ENCODE measurements around the gene WFS1. TPM values are rescaled to one million over a fixed set of nuclear protein-coding genes. Genes with fewer than 3 reads are reported as not detected.

The WFS1 gene
- total and polyA plus RNA-seq, 2 donors (not counting 1 experiment from before 2014, with no cell fraction given): 25.7 to 37.5 TPM

GRCh38 chr4:6262847-6263487 is 6.7 kb upstream of the WFS1 start:
- Histone ChIP-seq H3K9ac (ENCODE audit: insufficient read depth, low read length) (no peak overlapping the region), H3K27ac (ENCODE audit: insufficient read depth, low read length) (no peak overlapping the region)

GRCh38 chr4:6263526-6264224 is 6.0 kb upstream of the WFS1 start:
- Histone ChIP-seq H3K4me1 (ENCODE audit: control insufficient read depth, extremely low read depth, insufficient read depth, low read length) (no peaks in the 10 kb centered on the region), H3K4me3 (replicated peaks in 1 of 4; ENCODE audit: control extremely low read depth in 1 of 4, insufficient read depth in 1 of 4, low read depth in 3 of 4, low read length in 4 of 4) (no peak overlapping the region), H3K79me2 (ENCODE audit: control insufficient read depth, insufficient read depth, low read length) (no peaks in the 10 kb centered on the region), H3K36me3 (ENCODE audit: control insufficient read depth, insufficient read depth, low read length) (no peaks in the 10 kb centered on the region), H3K9me3 (ENCODE audit: control insufficient read depth, insufficient read depth, low read depth, low read length) (no peaks in the 10 kb centered on the region), H3K27ac (ENCODE audit: insufficient read depth, low read length) (no peak overlapping the region), H2AFZ (ENCODE audit: low read length) (no peak overlapping the region), H3K27me3 (ENCODE audit: control insufficient read depth, insufficient read depth, low read length) (peaks cover 5% of the 10 kb centered on the region), H3K4me2 (ENCODE audit: extremely low read depth, insufficient read depth, low read length) (no peak overlapping the region), H3K9ac (ENCODE audit: insufficient read depth, low read length) (no peak overlapping the region), H4K20me1 (ENCODE audit: control insufficient read depth, extremely low read depth, insufficient read depth, low read length) (no peaks in the 10 kb centered on the region)
- TF ChIP-seq EZH2 (IDR thresholded peaks at IDR 0.05; ENCODE audit: low read length, missing control alignments) (no peak), CTCF (conservative IDR thresholded peaks at IDR 0.05 in 1 of 2, IDR thresholded peaks at IDR 0.05 in 1 of 2; ENCODE audit: low read depth in 1 of 2, low read length in 2 of 2) (no peak)
- no peak for DNase-seq (ENCODE audit: low read depth in 2 of 2)

More at GRCh38 chr4:6262847-6263487, 6.7 kb upstream of the WFS1 start:
- Histone ChIP-seq H3K4me3 (replicated peaks in 1 of 4; ENCODE audit: control extremely low read depth in 1 of 4, insufficient read depth in 1 of 4, low read depth in 3 of 4, low read length in 4 of 4) (no peak overlapping the region), H3K27me3 (ENCODE audit: control insufficient read depth, insufficient read depth, low read length) (peaks cover 4% of the 10 kb centered on the region), H3K4me2 (ENCODE audit: extremely low read depth, insufficient read depth, low read length) (no peak overlapping the region), H3K4me1 (ENCODE audit: control insufficient read depth, extremely low read depth, insufficient read depth, low read length) (no peaks in the 10 kb centered on the region), H3K36me3 (ENCODE audit: control insufficient read depth, insufficient read depth, low read length) (no peaks in the 10 kb centered on the region), H2AFZ (ENCODE audit: low read length) (no peak overlapping the region), H3K9me3 (ENCODE audit: control insufficient read depth, insufficient read depth, low read depth, low read length) (no peaks in the 10 kb centered on the region), H4K20me1 (ENCODE audit: control insufficient read depth, extremely low read depth, insufficient read depth, low read length) (no peaks in the 10 kb centered on the region), H3K79me2 (ENCODE audit: control insufficient read depth, insufficient read depth, low read length) (no peaks in the 10 kb centered on the region)
- TF ChIP-seq CTCF (conservative IDR thresholded peaks at IDR 0.05 in 1 of 2, IDR thresholded peaks at IDR 0.05 in 1 of 2; ENCODE audit: low read depth in 1 of 2, low read length in 2 of 2) (no peak), EZH2 (IDR thresholded peaks at IDR 0.05; ENCODE audit: low read length, missing control alignments) (no peak)
- no peak for DNase-seq (ENCODE audit: low read depth in 2 of 2)

GRCh38 chr4:6264225-6264540 is 5.5 kb upstream of the WFS1 start:
- H3K9ac ChIP-seq (ENCODE audit: insufficient read depth, low read length): no peak overlapping the region
- H3K27ac ChIP-seq (ENCODE audit: insufficient read depth, low read length): no peak overlapping the region
- DNase-seq (ENCODE audit: low read depth in 2 of 2): peak; percentile 46 to 68
- no peak overlapping the region for H2AFZ ChIP-seq (ENCODE audit: low read length)
- no peaks in the 10 kb centered on the region for H4K20me1 ChIP-seq (ENCODE audit: control insufficient read depth, extremely low read depth, insufficient read depth, low read length)
- H3K4me1 ChIP-seq (ENCODE audit: control insufficient read depth, extremely low read depth, insufficient read depth, low read length): peaks cover under 1% of the 10 kb centered on the region
- H3K27me3 ChIP-seq (ENCODE audit: control insufficient read depth, insufficient read depth, low read length): peaks cover 5% of the 10 kb centered on the region
- H3K4me3 ChIP-seq (replicated peaks in 1 of 4; ENCODE audit: control extremely low read depth in 1 of 4, insufficient read depth in 1 of 4, low read depth in 3 of 4, low read length in 4 of 4): no peak overlapping the region
- no peaks in the 10 kb centered on the region for H3K36me3 ChIP-seq (ENCODE audit: control insufficient read depth, insufficient read depth, low read length)
- H3K4me2 ChIP-seq (ENCODE audit: extremely low read depth, insufficient read depth, low read length): no peak overlapping the region
- no peaks in the 10 kb centered on the region for H3K9me3 ChIP-seq (ENCODE audit: control insufficient read depth, insufficient read depth, low read depth, low read length)
- peak; percentile 60 to 82 for TF ChIP-seq CTCF (conservative IDR thresholded peaks at IDR 0.05 in 1 of 2, IDR thresholded peaks at IDR 0.05 in 1 of 2; ENCODE audit: low read depth in 1 of 2, low read length in 2 of 2)
- TF ChIP-seq EZH2 (IDR thresholded peaks at IDR 0.05; ENCODE audit: low read length, missing control alignments): no peak
- H3K79me2 ChIP-seq (ENCODE audit: control insufficient read depth, insufficient read depth, low read length): no peaks in the 10 kb centered on the region

All from fibroblast of lung (primary cell).